Measurements from ENCODE around the gene TNNT2. TPM values are rescaled to one million over a fixed set of nuclear protein-coding genes. Genes with fewer than 3 reads are reported as not detected.

The TNNT2 gene
- total and polyA plus RNA-seq, 2 of the 13 experiments (the other 11 are each of a cell fraction or from before 2014, with no cell fraction given): 0.20 to 0.63 TPM

- FAIRE-seq: no peak
- 67% methylated on average over 11 of the region's 15 CpGs for WGBS (ENCODE audit: low lambda C conversion rate)
- POLR2A ChIA-PET: no interaction called here
- ATAC-seq: no peak
- Histone ChIP-seq H3K36me3 (replicated peaks in 1 of 2; ENCODE audit: control insufficient read depth in 1 of 2, insufficient read depth in 2 of 2, low read length in 2 of 2) (no peaks in the 10 kb centered on the region), H3K9me3 (ENCODE audit: low read length) (no peaks in the 10 kb centered on the region), H3K9ac (ENCODE audit: insufficient read depth, low read depth, low read length) (no peak overlapping the region), H3K4me2 (ENCODE audit: low read depth, low read length) (no peak overlapping the region), H3K79me2 (ENCODE audit: insufficient read depth, low read length) (no peaks in the 10 kb centered on the region), H3K4me3 (replicated peaks in 1 of 3; ENCODE audit: insufficient read depth in 1 of 3, low read depth in 2 of 3, low read length in 3 of 3) (no peak overlapping the region), H3K27me3 (ENCODE audit: control insufficient read depth in 1 of 2, insufficient read depth in 2 of 2, low read length in 2 of 2) (peaks cover 3 to 13% of the 10 kb centered on the region in 2 experiments; a peak in 2 of 5 replicates), H4K20me1 (ENCODE audit: insufficient read depth, low read length) (no peaks in the 10 kb centered on the region), H3K27ac (ENCODE audit: extremely low read length, insufficient read depth, low read length) (no peak overlapping the region), H3K4me1 (ENCODE audit: insufficient read depth, low read length) (no peaks in the 10 kb centered on the region), H2AFZ (ENCODE audit: low read length) (no peak overlapping the region)
- CTCF ChIA-PET (ENCODE audit: low intra/inter-chr PET ratio, low total read pairs): no interaction called here
- intact Hi-C loops (cut with micrococcal nuclease; ENCODE audit: unreplicated experiment): no loop called here
- in situ Hi-C loops (cut with HindIII; ENCODE audit: extremely low pct_ligation_motif_present, low pct_unique_long_range_greater_than_20kb): loop anchor here (5.0 kb wide), 1 partner anchor 37 kb away; the partner anchor contains the start of gene TNNT2
- no TSS peak for BruUV-seq (replicated peaks)
- DNase-seq (ENCODE audit: low spot score): no peak
- TF ChIP-seq RARA (CRISPR knock-in tag; IDR thresholded peaks at IDR 0.05) (no peak), ZNF280B (CRISPR knock-in tag; IDR thresholded peaks at IDR 0.05; ENCODE audit: borderline replicate concordance) (no peak), LRRFIP1 (CRISPR knock-in tag; conservative IDR thresholded peaks at IDR 0.05) (no peak), BCL3 (CRISPR knock-in tag; IDR thresholded peaks at IDR 0.05) (no peak), ZMAT3 (CRISPR knock-in tag; conservative IDR thresholded peaks at IDR 0.05) (no peak), MEF2D (CRISPR knock-in tag; IDR thresholded peaks at IDR 0.05) (no peak), ZFP90 (CRISPR knock-in tag; IDR thresholded peaks at IDR 0.05; ENCODE audit: borderline replicate concordance) (no peak), JARID2 (CRISPR knock-in tag; IDR thresholded peaks at IDR 0.05; ENCODE audit: insufficient replicate concordance) (no peak), ZBTB34 (CRISPR knock-in tag; IDR thresholded peaks at IDR 0.05) (no peak), MEIS2 (CRISPR knock-in tag; IDR thresholded peaks at IDR 0.05) (no peak), KDM6A (CRISPR knock-in tag; IDR thresholded peaks at IDR 0.05; ENCODE audit: low read depth) (no peak), MTF1 (CRISPR knock-in tag; IDR thresholded peaks at IDR 0.05) (no peak)
Observed at GRCh38 chr1:201414051-201414738, 36.7 kb upstream of the TNNT2 start.
